HL-60 (cell line): ENCODE measurements around the gene SPINT1.

Experiments used
- DNase-seq, 2 experiments: peaks; one replicate each; pipeline ENCODE4 v3.0.0-alpha.2; 2010 to 2020; ENCODE audit warnings: low read depth in 1 of 2, low spot score in 1 of 2
- H3K27ac ChIP-seq: fragments of 250-450 bp; sonication (Bioruptor Pico); replicated peaks from 2 replicates; pipeline ENCODE4 v1.5.1; 2020; ENCODE audit warnings: mild to moderate bottlenecking, moderate library complexity
- H3K27me3 ChIP-seq: fragments of 250-450 bp; sonication (Bioruptor Pico); 2 replicates; pipeline ENCODE4 v1.5.1; 2021; ENCODE audit warnings: mild to moderate bottlenecking, moderate library complexity; ENCODE audit not compliant: insufficient read depth, poor library complexity, severe bottlenecking
- H3K4me3 ChIP-seq: replicated peaks from 2 replicates; pipeline ENCODE4 v1.5.1; 2011; ENCODE audit warnings: mild to moderate bottlenecking, control low read depth, low read length; ENCODE audit not compliant: insufficient read depth
- CTCF ChIP-seq: IDR thresholded peaks from one replicate; pipeline ENCODE4 v1.5.1; 2011; ENCODE audit warnings: low read length, control low read depth, inconsistent platforms; ENCODE audit not compliant: insufficient read depth
- GABPA ChIP-seq: IDR thresholded peaks from 2 replicates; pipeline ENCODE4 v1.6.1; 2012; ENCODE audit warnings: low read depth
- POLR2AphosphoS5 ChIP-seq: IDR thresholded peaks from 2 replicates; pipeline ENCODE4 v1.6.1; 2012; ENCODE audit warnings: low read depth
- SPI1 ChIP-seq: IDR thresholded peaks from 2 replicates; pipeline ENCODE4 v1.6.1; 2012; ENCODE audit warnings: low read depth, mild to moderate bottlenecking, borderline replicate concordance
- TF ChIP-seq, protein P1 (sequence below): IDR thresholded peaks from 2 replicates; pipeline ENCODE4 v1.6.1; 2012; ENCODE audit warnings: low read depth; ENCODE audit not compliant: insufficient replicate concordance

SPINT1 gene

GRCh38 chr15:40889112-40889511, 45.3 kb downstream of the SPINT1 start:
- H3K4me3 ChIP-seq, result no peak overlapping the region
- DNase-seq, result no peak
- no peaks in the 10 kb centered on the region for H3K27me3 ChIP-seq
- H3K27ac ChIP-seq, result no peak overlapping the region
- TF ChIP-seq, protein P1, sequence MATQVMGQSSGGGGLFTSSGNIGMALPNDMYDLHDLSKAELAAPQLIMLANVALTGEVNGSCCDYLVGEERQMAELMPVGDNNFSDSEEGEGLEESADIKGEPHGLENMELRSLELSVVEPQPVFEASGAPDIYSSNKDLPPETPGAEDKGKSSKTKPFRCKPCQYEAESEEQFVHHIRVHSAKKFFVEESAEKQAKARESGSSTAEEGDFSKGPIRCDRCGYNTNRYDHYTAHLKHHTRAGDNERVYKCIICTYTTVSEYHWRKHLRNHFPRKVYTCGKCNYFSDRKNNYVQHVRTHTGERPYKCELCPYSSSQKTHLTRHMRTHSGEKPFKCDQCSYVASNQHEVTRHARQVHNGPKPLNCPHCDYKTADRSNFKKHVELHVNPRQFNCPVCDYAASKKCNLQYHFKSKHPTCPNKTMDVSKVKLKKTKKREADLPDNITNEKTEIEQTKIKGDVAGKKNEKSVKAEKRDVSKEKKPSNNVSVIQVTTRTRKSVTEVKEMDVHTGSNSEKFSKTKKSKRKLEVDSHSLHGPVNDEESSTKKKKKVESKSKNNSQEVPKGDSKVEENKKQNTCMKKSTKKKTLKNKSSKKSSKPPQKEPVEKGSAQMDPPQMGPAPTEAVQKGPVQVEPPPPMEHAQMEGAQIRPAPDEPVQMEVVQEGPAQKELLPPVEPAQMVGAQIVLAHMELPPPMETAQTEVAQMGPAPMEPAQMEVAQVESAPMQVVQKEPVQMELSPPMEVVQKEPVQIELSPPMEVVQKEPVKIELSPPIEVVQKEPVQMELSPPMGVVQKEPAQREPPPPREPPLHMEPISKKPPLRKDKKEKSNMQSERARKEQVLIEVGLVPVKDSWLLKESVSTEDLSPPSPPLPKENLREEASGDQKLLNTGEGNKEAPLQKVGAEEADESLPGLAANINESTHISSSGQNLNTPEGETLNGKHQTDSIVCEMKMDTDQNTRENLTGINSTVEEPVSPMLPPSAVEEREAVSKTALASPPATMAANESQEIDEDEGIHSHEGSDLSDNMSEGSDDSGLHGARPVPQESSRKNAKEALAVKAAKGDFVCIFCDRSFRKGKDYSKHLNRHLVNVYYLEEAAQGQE, result no peak
- no peak for TF ChIP-seq SPI1

DNA sequence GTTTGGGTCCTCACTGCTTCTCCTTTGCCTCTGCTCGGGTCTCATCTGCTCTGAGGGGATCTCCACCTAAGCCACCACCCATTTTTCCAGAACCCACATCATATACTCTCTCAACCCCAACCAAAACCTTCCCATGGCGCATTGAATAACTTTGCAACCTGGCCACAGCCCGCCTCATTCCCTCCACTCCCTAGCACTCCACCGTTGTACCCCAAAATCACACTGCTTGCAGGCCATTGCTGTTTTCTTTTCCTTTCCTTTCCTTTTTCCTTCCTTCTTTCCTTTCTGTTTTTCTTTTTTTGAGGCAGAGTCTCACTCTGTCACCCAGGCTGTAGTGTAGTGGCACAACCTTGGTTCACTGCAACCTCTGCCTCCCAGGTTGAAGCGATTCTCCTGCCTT, 47.3 kb downstream of the SPINT1 start:
- no peak for TF ChIP-seq POLR2AphosphoS5

DNA sequence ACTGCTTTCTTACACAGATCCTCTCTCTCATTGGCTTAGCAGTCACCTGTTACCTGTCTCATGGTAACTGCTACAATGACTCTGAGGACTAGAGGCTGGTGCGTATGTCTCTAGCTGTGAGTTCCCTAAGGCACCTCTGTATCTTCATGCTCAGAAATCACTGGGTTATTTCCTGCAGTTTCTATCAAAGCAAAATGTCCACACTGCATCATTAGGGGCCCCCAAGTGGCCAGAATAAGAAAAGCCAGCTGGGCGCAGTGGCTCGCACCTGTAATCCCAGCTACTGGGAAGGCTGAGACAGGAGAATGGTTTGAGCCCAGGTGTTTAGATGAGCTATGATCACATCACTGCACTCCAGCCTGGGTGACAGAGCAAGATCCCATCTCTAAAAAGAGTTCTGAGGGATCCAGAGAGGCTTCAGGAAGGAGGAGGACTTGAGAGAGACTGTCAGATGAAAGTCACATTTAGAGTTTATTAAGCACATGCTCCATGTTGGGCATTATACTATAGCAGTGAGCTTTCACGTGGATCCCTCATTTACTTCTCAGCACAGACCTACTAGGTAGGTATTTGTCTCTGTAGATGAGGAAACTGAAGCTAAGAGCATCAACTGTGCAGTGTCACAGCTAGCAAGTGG, 48.1 kb downstream of the SPINT1 start:
- DNase-seq, result peak in 1 of 2 experiments; percentile 51
- Histone ChIP-seq H3K4me3 (no peak overlapping the region), H3K27ac (0 out of 2 replicates have a peak overlapping the region, but pooled peaks have one; percentile 73), H3K27me3 (no peaks in the 10 kb centered on the region)
- TF ChIP-seq, protein P1, result no peak
- TF ChIP-seq POLR2AphosphoS5 (no peak), SPI1 (no peak), CTCF (peak; percentile 71), GABPA (no peak)

More for the DNA sequence above, 47.3 kb downstream of the SPINT1 start:
- DNase-seq, result no peak
- H3K4me3 ChIP-seq, result no peak overlapping the region
- H3K27ac ChIP-seq, result no peak overlapping the region
- H3K27me3 ChIP-seq, result no peaks in the 10 kb centered on the region

- no peak overlapping the region for H3K4me3 ChIP-seq
- no peaks in the 10 kb centered on the region for H3K27me3 ChIP-seq
- no peak for DNase-seq
- peak overlapping the region; percentile 73 for H3K27ac ChIP-seq
- TF ChIP-seq GABPA (no peak), SPI1 (0 out of 2 replicates have a peak, but pooled peaks have one; percentile 1)
- TF ChIP-seq, protein P1, result no peak
Measured at GRCh38 chr15:40892447-40893012, 48.7 kb downstream of the SPINT1 start.
